GM18519 (cell line): ENCODE results near the gene FBXL17.
A peak's percentile ranks its signal among the peaks of the same experiment; 100 is the strongest.

ENCODE experiments used
- ATAC-seq: cut with Tn5 transposase; IDR thresholded peaks from one replicate; pipeline ENCODE4 v1.9.1; 2021; ENCODE audit warnings: mild to moderate bottlenecking, moderate library complexity; ENCODE audit not compliant: unreplicated experiment, low FRiP score

FBXL17 gene

GRCh38 chr5:108028412-108028811 is 353.5 kb downstream of the FBXL17 start:
- no peak for ATAC-seq

DNA sequence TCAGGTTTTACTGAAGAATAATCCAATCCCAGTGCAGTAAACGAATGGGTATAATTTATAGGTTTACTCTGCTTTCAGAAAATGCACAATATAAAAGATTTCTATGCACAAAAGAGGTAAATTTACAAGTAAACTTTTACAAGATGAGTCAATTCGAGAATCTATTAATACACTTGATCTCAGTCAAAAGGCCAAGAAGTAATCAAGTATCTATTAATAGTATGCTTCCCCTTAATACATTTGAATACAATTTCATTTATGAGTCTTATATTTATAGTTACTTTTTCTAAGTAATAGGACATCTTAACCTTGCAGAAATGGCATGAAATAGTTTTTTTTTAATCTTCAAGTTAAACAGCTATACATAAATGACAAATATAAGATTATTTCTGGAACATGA is 355.9 kb downstream of the FBXL17 start:
- no peak for ATAC-seq

GRCh38 chr5:108024986-108025385 is 356.9 kb downstream of the FBXL17 start:
- no peak for ATAC-seq

DNA sequence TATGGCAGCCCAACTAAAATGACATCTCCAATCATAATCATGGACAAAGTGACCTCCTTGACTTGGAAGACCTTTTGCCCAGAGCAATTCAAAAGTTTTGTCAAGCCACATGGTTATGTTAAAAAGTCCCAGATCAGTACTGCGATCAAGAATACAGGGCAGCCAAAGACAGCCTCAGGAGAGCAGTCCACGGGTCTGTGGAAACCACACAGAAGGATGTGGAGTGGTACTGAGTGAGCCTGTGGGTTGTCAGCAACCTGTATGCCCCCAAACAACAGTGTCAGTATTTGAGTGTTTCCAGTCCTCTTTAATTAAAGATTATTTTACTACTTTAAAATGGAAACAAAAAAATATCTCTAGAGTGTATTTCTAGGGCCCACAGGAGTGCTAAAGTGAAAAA is 365.8 kb downstream of the FBXL17 start:
- no peak for ATAC-seq

GRCh38 chr5:108006791-108007190 is 375.1 kb downstream of the FBXL17 start:
- ATAC-seq: no peak

GRCh38 chr5:108003178-108003577 is 378.7 kb downstream of the FBXL17 start:
- peak; percentile 93 for ATAC-seq

- no peak for ATAC-seq
Observed at GRCh38 chr5:108001222-108001621, 380.7 kb downstream of the FBXL17 start.

DNA sequence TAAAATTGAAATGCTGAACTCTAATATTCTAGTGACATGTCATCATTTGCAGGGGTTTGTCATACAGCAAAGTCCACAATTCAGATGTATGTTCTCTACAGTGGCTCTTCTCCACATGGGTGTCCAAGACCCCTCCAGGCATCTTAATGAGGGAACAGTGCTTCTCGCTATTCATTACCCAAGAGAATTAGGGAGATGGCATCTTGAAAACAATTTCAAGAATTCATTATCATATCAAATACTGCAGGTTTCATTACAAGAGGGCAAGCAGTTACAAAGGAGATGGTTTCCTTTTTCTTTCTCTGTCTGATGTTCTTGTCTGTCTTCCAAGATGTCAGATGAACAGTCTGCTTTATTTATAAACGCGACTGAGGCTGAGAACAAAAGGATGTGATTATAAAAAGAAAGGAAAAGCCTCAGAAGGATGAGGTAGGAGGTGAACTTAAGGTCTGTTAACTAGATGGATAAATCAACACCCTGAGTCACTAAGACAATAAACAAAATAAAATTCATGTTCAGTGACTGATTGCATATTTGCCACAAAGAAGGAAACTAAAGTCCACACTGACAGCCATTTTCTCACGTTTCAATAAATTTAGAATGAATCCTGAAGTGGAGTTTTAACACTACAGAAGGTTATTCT is 384.4 kb downstream of the FBXL17 start:
- ATAC-seq: no peak

DNA sequence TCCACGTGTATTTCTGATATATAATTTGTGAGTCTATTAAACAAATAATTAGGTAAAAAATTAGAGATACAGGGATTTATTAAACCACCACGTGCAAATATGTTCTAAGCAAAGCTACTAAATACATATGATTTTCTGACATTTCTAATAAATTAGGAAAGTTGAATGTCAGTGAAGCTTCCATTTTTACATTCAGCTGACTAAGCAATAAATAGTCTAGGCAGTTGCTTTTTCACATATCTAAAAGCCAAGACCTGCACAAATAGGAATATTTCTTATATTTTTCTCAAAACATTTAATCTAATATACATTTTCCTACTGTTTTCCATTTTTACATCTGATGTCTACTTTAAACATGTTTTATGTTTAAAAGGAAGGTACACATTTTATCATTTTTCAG is 388.6 kb downstream of the FBXL17 start:
- ATAC-seq: no peak

GRCh38 chr5:107990881-107991810 is 390.8 kb downstream of the FBXL17 start:
- ATAC-seq: no peak

DNA sequence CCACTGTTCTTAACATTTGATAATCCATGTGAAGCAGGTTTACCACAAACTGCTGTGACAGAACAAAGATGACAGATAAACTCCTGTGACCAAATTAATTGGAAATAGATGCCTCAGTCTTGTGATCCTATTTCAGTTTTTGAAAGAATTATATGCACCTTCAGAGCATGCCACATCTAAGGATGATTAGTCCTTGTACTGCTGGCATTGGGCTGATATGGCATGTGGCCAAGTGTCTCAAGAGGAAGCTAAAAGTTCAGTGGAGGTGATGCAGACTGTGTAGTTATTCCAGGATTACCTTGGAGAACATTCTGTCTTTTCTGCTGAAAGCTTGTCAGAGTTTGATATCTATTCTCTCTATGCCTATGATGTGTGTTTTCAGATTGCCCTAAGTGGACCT is 396.8 kb downstream of the FBXL17 start:
- no peak for ATAC-seq

DNA sequence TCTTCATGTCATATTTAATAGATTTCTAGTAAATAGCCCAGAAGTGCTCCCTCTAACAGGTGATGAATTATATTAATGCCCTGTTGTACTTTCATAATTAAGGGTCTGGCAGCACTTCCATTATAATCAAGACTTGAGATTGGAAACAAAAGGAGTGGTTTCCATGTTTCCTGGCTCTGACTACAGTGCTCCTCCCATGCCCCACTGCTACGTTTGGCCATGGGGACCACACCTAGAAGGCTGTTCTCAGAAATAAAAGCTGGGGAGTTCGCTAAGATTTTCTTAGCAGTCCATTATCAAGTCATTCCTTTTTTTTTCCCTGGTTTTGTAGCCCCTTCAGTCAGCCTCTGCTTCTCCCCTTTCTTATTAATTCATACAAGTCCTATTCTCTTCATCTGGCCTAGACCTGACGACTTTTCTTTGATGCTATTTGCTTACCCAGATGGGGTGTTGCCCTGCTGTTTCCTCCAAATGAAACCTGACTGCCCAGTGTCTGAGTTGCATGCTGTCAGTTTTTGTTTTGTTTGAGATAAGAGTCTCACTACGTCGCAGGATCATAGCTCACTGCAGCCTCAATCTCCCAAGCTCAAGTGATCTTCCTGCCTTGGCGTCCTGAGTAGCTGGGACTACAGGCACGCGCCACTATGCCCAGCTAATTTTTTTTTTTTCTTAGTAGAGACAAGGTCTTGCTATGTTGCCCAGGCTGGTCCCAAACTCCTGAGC is 399.0 kb downstream of the FBXL17 start:
- no peak for ATAC-seq

DNA sequence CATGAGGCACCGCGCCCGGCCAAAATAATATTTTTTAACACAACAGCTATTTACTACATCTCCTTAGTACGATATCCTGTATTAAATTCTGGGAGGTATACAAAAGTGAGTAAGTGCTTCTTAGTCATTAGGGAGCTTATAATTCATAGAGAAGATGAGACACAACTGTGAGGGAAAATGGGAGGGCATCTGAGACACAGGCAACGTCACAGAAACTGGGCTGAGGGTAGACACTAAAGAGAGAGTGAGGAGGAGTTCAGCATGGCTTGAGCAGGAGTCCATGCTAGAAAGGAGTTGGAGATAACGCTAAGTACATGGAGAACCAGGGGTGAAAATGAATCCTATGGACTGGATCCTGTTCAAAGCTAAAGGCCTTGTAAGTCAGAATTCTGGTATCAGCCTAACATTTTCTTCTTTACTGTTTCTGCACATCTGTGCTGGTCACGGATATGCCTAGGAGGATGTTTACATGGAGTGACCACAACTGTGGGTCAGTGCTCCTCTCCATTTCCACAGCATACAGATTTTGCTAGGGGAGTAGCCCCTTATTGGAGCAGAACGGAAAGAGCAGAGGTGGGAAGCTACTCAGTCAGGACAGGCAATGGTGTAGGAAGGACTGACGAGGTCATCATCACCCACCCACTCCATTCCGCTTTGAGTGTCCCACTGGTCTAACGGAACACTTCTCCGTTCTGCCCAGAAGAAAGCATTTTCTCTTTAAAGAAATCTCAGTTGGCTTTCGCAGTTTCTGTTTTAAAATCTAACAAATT is 400.8 kb downstream of the FBXL17 start:
- no peak for ATAC-seq

DNA sequence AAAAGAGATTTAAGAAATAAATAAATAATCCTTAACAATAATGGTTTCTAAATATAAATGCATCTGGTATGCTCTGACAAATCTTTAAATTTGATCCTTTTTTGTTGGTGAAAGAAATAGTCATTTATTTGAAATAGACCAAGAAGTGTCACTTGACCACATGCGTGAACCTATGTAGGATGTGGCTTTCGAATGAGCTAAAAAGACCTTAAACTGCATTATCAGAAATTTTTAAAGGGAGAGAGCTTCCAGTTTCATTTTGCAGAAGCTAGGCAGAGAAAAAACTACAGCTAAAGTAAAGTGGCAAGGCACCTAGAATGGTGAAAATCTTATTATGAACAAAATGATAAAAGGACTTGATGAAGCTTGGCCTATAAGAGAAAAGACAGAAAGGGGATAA is 402.0 kb downstream of the FBXL17 start:
- no peak for ATAC-seq

- no peak for ATAC-seq
Observed at GRCh38 chr5:107979291-107979690, 402.6 kb downstream of the FBXL17 start.

DNA sequence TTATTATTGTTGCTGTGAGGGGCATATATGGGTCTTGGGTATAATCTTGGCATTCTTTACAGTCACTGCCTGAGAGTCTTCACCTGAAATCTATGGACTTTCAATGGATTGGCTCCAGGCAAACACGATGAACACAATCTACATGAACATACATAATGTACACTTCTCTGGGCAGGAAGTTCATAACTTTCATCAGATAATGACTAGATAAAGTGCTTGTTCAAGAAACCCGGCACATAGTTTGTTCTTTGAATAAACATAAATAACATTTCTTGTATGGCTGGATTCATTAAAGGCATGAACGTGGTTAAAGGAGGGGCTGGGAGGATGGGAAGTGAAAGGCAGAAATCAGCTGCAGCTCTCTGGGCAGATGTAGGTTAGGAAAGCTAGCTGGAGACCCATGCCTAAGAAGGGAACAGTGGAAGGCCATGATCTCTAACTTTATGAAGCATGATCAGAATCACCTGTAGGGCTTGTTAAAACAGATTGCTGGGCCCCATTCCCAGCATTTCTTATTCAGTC is 404.3 kb downstream of the FBXL17 start:
- ATAC-seq: no peak

DNA sequence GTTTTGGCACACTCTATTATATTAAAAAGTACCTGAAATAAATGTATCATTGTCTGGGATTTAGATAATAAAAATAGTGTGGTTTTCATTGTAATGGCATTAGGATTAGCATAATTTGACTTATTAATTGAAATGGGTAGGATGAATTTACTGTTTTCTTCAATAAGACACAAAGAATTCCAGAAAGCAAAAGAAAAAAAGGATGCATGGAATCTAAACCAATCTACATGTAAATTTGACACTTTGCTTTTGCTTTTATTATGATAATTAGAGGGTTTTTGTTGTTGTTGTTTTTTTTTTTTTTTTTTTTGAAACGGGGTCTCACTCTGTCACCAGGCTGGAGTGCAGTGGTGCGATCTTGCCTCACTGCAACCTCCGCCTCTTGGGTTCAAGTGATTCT is 406.3 kb downstream of the FBXL17 start:
- no peak for ATAC-seq

DNA sequence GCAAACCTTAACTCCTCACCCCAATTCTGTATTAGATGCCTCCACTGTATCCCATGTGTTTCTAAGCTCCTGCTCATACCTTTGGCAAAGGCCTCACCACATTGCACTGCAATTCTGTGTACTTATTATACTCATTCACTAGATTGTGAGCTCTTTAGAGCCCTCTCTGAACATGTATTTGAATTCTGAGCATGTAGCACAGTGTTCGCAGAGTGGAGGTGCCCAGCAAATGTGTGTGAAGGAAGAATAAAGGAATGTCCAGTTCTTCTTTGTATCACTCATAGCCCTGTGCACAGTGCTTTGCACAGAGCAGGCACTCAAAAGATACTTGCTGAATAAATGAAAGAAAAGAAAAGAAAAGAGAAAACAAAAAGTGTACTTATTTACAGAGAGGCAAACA is 410.1 kb downstream of the FBXL17 start:
- no peak for ATAC-seq

DNA sequence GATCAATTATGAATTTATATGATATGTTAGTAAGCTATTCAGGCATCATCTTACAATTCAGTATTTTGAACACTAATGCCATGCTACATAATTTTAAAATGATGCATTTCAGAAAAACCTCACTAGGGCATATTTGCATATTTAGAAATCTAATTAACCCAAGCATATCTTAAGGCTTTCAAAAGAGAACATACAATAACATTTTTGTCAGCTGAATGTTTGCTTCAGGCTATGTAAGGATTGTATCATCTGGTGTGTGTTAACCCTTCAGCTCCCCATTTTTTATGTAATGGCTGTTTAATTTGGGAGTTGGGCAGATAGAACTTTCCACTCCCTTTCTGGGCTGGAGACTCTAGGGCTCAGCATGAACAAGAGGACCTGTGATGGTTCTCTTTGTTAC is 412.1 kb downstream of the FBXL17 start:
- no peak for ATAC-seq

- ATAC-seq: no peak
Observed at GRCh38 chr5:107968998-107969397, 412.9 kb downstream of the FBXL17 start.
